Cerebellar nuclear complex (tissue), 1 donor: ENCODE measurements around the gene DLX3.

ENCODE experiments used
- DNase-seq, 2 experiments: peaks; one replicate each; lab custom pipeline; 2025; lab: John Stamatoyannopoulos, UW

DLX3 gene

GRCh38 chr17:50023520-50023919 is 28.5 kb upstream of the DLX3 start:
- DNase-seq: no peak

- no peak for DNase-seq
Measured at GRCh38 chr17:50022463-50023130, 27.6 kb upstream of the DLX3 start.

GRCh38 chr17:50021681-50022370 is 26.8 kb upstream of the DLX3 start:
- no peak for DNase-seq

GRCh38 chr17:50020841-50021599 is 26.0 kb upstream of the DLX3 start:
- no peak for DNase-seq

- no peak for DNase-seq
Measured at GRCh38 chr17:50018909-50019308, 23.9 kb upstream of the DLX3 start.

GRCh38 chr17:50015146-50015545 is 20.1 kb upstream of the DLX3 start:
- DNase-seq: no peak

- DNase-seq: no peak
Measured at GRCh38 chr17:50014471-50015088, 19.6 kb upstream of the DLX3 start.

- no peak for DNase-seq
Measured at GRCh38 chr17:50013079-50013478, 18.1 kb upstream of the DLX3 start.

- no peak for DNase-seq
Measured at GRCh38 chr17:50009282-50009681, 14.3 kb upstream of the DLX3 start.

GRCh38 chr17:50003911-50004310 is 8.9 kb upstream of the DLX3 start:
- DNase-seq: no peak

GRCh38 chr17:49998836-49999511 is 4.0 kb upstream of the DLX3 start:
- no peak for DNase-seq

- peak in 1 of 2 experiments; percentile 55 for DNase-seq
Measured at GRCh38 chr17:49997773-49998703, 3.0 kb upstream of the DLX3 start.

- no peak for DNase-seq
Measured at GRCh38 chr17:49997301-49997650, 2.3 kb upstream of the DLX3 start.

- DNase-seq: no peak
Measured at GRCh38 chr17:49996495-49997300, 1.7 kb upstream of the DLX3 start.

- no peak for DNase-seq
Measured at GRCh38 chr17:49996121-49996494, 1.1 kb upstream of the DLX3 start.

- DNase-seq: no peak
Measured at GRCh38 chr17:49994085-49995054, 654 bp downstream of the DLX3 start.

GRCh38 chr17:49993423-49994060 is 1.5 kb downstream of the DLX3 start:
- no peak for DNase-seq

GRCh38 chr17:49992933-49993422 is 2.0 kb downstream of the DLX3 start:
- no peak for DNase-seq
